Measurements from ENCODE around the gene MIOS. TPM values are rescaled to one million over a fixed set of nuclear protein-coding genes. Genes with fewer than 3 reads are reported as not detected.

MIOS gene
- total and polyA plus RNA-seq, 2 of the 4 experiments (the other 2 are of a cell fraction), result 10.6 to 32.4 TPM

DNA sequence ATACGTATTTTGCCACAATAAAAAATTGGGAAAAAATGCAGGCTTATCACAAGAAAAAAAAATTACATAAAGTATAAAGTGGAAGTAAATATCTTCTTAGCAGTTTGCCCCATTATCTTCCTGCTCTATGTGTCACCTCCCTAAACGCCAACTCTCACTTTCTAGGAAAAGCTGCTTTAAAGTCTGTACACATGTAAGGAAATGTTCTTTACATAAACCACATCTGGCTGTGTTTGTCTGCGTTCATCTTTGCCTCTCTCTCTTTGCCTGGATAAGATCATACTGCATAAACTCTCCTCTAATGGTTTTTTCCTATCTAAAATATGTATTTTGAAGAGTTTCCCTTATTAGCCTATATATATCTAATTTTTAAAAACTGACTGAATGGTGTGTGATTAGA, 50.9 kb downstream of the MIOS start:
- no peak overlapping the region for H2AFZ ChIP-seq (replicated peaks; ENCODE audit: low read length, poor library complexity)
- no peak overlapping the region for H2AK9ac ChIP-seq (replicated peaks; ENCODE audit: low read depth, low read length, poor library complexity)
- H4K91ac ChIP-seq (ENCODE audit: insufficient read depth, low read depth, low read length), result no peak overlapping the region
- no peak overlapping the region for H3K23ac ChIP-seq (ENCODE audit: low read depth, low read length)
- H3K27ac ChIP-seq (ENCODE audit: insufficient read depth, low read length), result no peak overlapping the region
- no peak overlapping the region for H3K9ac ChIP-seq (ENCODE audit: low read depth, low read length)
- intact Hi-C loops (cut with micrococcal nuclease), result no loop called here
- no peak for ATAC-seq (ENCODE audit: low read depth)
- no peak overlapping the region for H3K14ac ChIP-seq (replicated peaks; ENCODE audit: low read depth, low read length)
- ChIA-PET POLR2A (ENCODE audit: unreplicated experiment) (no interaction called here), CTCF (no interaction called here)
- H3K4me2 ChIP-seq (ENCODE audit: low read depth, low read length), result no peak overlapping the region
- no peaks in the 10 kb centered on the region for H3K9me1 ChIP-seq (ENCODE audit: insufficient read depth, low read length)
- no peaks in the 10 kb centered on the region for H3K4me1 ChIP-seq (ENCODE audit: control insufficient read depth, insufficient read depth, low read length)
- DNase-seq, result no peak
- dilution Hi-C loops (cut with HindIII; ENCODE audit: low sequenced_read_pairs, unreplicated experiment), result no loop called here
- no peak overlapping the region for H3K4me3 ChIP-seq (ENCODE audit: insufficient read depth, low read depth, low read length)
- H3K27me3 ChIP-seq (ENCODE audit: control insufficient read depth, insufficient read depth, low read length), result no peaks in the 10 kb centered on the region
- H2BK5ac ChIP-seq (ENCODE audit: low read depth, low read length, poor library complexity, severe bottlenecking), result no peak overlapping the region
- no peak overlapping the region for H2BK120ac ChIP-seq (ENCODE audit: low read depth, low read length)
- no peak overlapping the region for H4K5ac ChIP-seq (ENCODE audit: low read depth, low read length)
- H3K18ac ChIP-seq (ENCODE audit: low read depth, low read length), result no peak overlapping the region
- WGBS, 2 experiments (ENCODE audit: extremely low coverage in 2 of 2, insufficient read length in 1 of 2), result no CpG with 5 or more reads among the region's 3 CpGs
- no peak overlapping the region for H2BK15ac ChIP-seq (ENCODE audit: low read depth, low read length)
- no peaks in the 10 kb centered on the region for H3K36me3 ChIP-seq (ENCODE audit: control insufficient read depth, insufficient read depth, low read length)
- H3K9me3 ChIP-seq (ENCODE audit: control insufficient read depth, insufficient read depth, low read length), result no peaks in the 10 kb centered on the region
- H3K56ac ChIP-seq (ENCODE audit: extremely low read depth, insufficient read depth, low read length), result no peak overlapping the region
- BruUV-seq (replicated peaks), result no TSS peak
- H2AK5ac ChIP-seq (ENCODE audit: low read depth, low read length), result no peak overlapping the region
- in situ Hi-C loops (cut with MboI; ENCODE audit: low sequenced_read_pairs), result no loop called here
- TF ChIP-seq NFE2L2 (IDR thresholded peaks at IDR 0.05; ENCODE audit: low read depth, low read length), result no peak
- no peak for TF ChIP-seq RAD21 (IDR thresholded peaks at IDR 0.05; ENCODE audit: low read length)
- no peak for TF ChIP-seq CEBPB (IDR thresholded peaks at IDR 0.05; ENCODE audit: low read depth, low read length)
- no peak for TF ChIP-seq MAFK (IDR thresholded peaks at IDR 0.05; ENCODE audit: low read depth, low read length)
- TF ChIP-seq POLR2A (IDR thresholded peaks at IDR 0.05; ENCODE audit: low read depth, low read length), result no peak
- no peak for TF ChIP-seq RFX5 (IDR thresholded peaks at IDR 0.05; ENCODE audit: low read depth, low read length)
- no peak for TF ChIP-seq FOS (IDR thresholded peaks at IDR 0.05; ENCODE audit: low read depth, low read length)
- TF ChIP-seq, protein P1, sequence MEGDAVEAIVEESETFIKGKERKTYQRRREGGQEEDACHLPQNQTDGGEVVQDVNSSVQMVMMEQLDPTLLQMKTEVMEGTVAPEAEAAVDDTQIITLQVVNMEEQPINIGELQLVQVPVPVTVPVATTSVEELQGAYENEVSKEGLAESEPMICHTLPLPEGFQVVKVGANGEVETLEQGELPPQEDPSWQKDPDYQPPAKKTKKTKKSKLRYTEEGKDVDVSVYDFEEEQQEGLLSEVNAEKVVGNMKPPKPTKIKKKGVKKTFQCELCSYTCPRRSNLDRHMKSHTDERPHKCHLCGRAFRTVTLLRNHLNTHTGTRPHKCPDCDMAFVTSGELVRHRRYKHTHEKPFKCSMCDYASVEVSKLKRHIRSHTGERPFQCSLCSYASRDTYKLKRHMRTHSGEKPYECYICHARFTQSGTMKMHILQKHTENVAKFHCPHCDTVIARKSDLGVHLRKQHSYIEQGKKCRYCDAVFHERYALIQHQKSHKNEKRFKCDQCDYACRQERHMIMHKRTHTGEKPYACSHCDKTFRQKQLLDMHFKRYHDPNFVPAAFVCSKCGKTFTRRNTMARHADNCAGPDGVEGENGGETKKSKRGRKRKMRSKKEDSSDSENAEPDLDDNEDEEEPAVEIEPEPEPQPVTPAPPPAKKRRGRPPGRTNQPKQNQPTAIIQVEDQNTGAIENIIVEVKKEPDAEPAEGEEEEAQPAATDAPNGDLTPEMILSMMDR (conservative IDR thresholded peaks at IDR 0.05; ENCODE audit: low read depth, low read length), result no peak
- TF ChIP-seq MXI1 (IDR thresholded peaks at IDR 0.05; ENCODE audit: borderline replicate concordance, low read depth, low read length), result no peak
- TF ChIP-seq RCOR1 (IDR thresholded peaks at IDR 0.05; ENCODE audit: insufficient replicate concordance, low read length), result no peak
- TF ChIP-seq CHD1 (IDR thresholded peaks at IDR 0.05; ENCODE audit: low read depth, low read length), result no peak
- TF ChIP-seq BHLHE40 (IDR thresholded peaks at IDR 0.05; ENCODE audit: low read depth, low read length), result no peak
- TF ChIP-seq, protein P2, sequence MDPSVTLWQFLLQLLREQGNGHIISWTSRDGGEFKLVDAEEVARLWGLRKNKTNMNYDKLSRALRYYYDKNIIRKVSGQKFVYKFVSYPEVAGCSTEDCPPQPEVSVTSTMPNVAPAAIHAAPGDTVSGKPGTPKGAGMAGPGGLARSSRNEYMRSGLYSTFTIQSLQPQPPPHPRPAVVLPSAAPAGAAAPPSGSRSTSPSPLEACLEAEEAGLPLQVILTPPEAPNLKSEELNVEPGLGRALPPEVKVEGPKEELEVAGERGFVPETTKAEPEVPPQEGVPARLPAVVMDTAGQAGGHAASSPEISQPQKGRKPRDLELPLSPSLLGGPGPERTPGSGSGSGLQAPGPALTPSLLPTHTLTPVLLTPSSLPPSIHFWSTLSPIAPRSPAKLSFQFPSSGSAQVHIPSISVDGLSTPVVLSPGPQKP (IDR thresholded peaks at IDR 0.05; ENCODE audit: borderline replicate concordance, low read depth, low read length), result no peak
- TF ChIP-seq, protein P3, sequence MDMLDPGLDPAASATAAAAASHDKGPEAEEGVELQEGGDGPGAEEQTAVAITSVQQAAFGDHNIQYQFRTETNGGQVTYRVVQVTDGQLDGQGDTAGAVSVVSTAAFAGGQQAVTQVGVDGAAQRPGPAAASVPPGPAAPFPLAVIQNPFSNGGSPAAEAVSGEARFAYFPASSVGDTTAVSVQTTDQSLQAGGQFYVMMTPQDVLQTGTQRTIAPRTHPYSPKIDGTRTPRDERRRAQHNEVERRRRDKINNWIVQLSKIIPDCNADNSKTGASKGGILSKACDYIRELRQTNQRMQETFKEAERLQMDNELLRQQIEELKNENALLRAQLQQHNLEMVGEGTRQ (IDR thresholded peaks at IDR 0.05; ENCODE audit: low read depth, low read length), result no peak
- no peak for TF ChIP-seq SMC3 (IDR thresholded peaks at IDR 0.05; ENCODE audit: low read depth, low read length)
- TF ChIP-seq MAZ (IDR thresholded peaks at IDR 0.05; ENCODE audit: borderline replicate concordance, low read depth, low read length), result no peak
- no peak overlapping the region for H3K4ac ChIP-seq (ENCODE audit: low read depth, low read length)
- no peaks in the 10 kb centered on the region for H4K20me1 ChIP-seq (ENCODE audit: insufficient read depth, low read length)
- no peak overlapping the region for H4K8ac ChIP-seq (ENCODE audit: low read depth in 2 of 2, low read length in 2 of 2)
- no peaks in the 10 kb centered on the region for H3K79me1 ChIP-seq (ENCODE audit: low read depth in 1 of 2, low read length in 2 of 2)
- no peak overlapping the region for H2BK20ac ChIP-seq (ENCODE audit: low read depth, low read length)
